Measurements from ENCODE around the gene CERS4.
"Not testable (repeated sequence)": the region's sequence is repeated elsewhere in the genome, so short reads cannot be mapped to it uniquely, and the experiment has no call there.

GRCh38 chr19:8264248-8264647, 55.1 kb downstream of the CERS4 start:
- TF ChIP-seq CTCF (conservative IDR thresholded peaks at IDR 0.05; ENCODE audit: low read depth, low read length); EZH2phosphoT487 (IDR thresholded peaks at IDR 0.05; ENCODE audit: borderline replicate concordance, low read length): not testable (repeated sequence)
